Right lobe of liver (tissue), 4 donors: ENCODE data around the gene RFPL1.

Source experiments
- POLR2A ChIP-seq: fragments of 450-650 bp; IDR thresholded peaks from one replicate; pipeline ENCODE4 v1.6.1; 2017; ENCODE audit warnings: antibody characterized with exemption, mild to moderate bottlenecking
- TF ChIP-seq, protein P1 (sequence below), 4 donors: fragments of 200-600 bp in 3 of 4; fragments of 450-650 bp in 1 of 4; IDR thresholded peaks; one replicate each; pipeline versions ENCODE4 v1.5.1 to v1.8.0; 2016 to 2022; ENCODE audit warnings: antibody characterized with exemption in 4 of 4, mild to moderate bottlenecking in 2 of 4
- donor health status: DM: no; HTN: no; CAD: no.
- donor health status: DM: no; HTN: no; CAD: no.
- donor health status: DM: no; HTN: yes; CAD: no.

DNA sequence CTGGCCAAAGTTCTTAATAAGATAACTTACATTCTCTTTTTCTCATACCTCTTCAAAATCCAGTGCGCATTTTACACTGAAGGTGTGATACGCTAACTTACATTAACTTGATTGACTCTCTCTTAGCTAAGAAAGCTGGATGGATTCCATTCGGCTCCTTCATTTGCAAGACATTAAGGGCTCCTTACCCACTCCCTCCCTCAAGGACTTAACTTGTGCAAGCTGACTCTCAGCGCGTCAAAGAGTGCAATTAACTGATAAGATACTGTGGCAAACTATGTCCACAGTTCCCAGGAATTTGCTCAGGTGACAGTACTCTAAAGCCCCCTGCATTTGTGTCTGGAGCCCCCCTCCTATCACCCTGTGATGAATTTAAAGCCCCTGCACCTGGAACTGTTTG is 6.4 kb upstream of the RFPL1 start:
- TF ChIP-seq, protein P1, sequence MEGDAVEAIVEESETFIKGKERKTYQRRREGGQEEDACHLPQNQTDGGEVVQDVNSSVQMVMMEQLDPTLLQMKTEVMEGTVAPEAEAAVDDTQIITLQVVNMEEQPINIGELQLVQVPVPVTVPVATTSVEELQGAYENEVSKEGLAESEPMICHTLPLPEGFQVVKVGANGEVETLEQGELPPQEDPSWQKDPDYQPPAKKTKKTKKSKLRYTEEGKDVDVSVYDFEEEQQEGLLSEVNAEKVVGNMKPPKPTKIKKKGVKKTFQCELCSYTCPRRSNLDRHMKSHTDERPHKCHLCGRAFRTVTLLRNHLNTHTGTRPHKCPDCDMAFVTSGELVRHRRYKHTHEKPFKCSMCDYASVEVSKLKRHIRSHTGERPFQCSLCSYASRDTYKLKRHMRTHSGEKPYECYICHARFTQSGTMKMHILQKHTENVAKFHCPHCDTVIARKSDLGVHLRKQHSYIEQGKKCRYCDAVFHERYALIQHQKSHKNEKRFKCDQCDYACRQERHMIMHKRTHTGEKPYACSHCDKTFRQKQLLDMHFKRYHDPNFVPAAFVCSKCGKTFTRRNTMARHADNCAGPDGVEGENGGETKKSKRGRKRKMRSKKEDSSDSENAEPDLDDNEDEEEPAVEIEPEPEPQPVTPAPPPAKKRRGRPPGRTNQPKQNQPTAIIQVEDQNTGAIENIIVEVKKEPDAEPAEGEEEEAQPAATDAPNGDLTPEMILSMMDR (IDR thresholded peaks at IDR 0.05) = no peak
- TF ChIP-seq POLR2A = no peak
